HG03521 (cell line): ENCODE measurements around the gene PRPF31.
A peak's percentile ranks its signal among the peaks of the same experiment; 100 is the strongest.
"Not testable (repeated sequence)": the region's sequence is repeated elsewhere in the genome, so short reads cannot be mapped to it uniquely, and the experiment has no call there.

Experiments
- ATAC-seq: cut with Tn5 transposase; IDR thresholded peaks from one replicate; pipeline ENCODE4 v1.9.1; 2021; ENCODE audit warnings: mild to moderate bottlenecking, moderate library complexity; ENCODE audit not compliant: unreplicated experiment

PRPF31 gene, protein sequence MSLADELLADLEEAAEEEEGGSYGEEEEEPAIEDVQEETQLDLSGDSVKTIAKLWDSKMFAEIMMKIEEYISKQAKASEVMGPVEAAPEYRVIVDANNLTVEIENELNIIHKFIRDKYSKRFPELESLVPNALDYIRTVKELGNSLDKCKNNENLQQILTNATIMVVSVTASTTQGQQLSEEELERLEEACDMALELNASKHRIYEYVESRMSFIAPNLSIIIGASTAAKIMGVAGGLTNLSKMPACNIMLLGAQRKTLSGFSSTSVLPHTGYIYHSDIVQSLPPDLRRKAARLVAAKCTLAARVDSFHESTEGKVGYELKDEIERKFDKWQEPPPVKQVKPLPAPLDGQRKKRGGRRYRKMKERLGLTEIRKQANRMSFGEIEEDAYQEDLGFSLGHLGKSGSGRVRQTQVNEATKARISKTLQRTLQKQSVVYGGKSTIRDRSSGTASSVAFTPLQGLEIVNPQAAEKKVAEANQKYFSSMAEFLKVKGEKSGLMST

DNA sequence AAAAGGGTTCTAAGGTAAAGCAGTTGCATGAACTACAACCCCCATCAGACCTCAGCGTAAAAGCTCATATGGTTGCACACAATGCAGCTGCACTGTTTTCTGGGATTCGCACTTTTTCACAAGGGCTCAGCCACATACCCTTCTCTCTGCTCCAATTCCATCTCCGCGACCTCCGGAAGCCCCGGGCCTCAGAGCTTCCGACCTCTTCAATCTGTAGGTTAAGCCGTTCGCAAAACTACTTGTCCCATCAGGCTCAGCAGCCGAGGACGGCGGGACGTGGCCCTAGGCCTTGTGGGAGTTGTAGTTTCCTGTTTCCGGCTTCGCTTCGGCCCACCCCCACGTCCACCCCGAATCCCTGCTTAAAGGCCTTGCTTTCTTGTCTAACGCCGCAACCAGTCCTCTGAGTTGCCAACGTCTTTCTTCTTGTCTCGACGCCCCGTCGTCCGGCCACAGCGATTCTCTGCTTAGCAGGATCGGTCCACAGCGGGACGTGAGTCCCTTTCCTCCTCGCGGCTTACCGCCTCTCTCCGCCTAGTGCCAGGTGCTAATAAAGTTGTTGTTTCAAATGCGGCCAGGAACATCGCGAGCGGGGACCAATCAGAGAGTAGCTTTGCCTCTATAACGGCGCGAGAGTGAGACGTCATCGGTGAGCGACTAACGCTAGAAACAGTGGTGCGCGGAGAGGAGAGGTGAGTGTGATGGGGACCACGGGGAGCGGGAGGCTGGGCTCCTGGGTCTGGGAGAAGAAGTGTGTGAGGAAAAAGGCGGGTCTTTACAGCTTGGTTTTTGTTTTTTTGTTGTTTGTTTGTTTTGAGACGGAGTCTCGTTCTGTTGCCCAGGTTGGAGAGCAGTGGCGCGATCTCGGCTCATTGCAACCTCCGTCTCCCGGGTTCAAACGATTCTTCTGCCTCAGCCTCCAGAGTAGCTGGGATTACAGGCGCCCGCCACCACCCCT lies at the start of gene PRPF31, which contains the start of gene TFPT:
Gene PRPF31 (plus strand): TSS at position 646 of the 955 bp plus-strand sequence. CDS start 2,525 bp downstream, outside the sequence.
Gene TFPT (minus strand): TSS at position 549 of the 955 bp plus-strand sequence. CDS start 388 bp downstream, at position 161.
- peak; percentile 78 for ATAC-seq

DNA sequence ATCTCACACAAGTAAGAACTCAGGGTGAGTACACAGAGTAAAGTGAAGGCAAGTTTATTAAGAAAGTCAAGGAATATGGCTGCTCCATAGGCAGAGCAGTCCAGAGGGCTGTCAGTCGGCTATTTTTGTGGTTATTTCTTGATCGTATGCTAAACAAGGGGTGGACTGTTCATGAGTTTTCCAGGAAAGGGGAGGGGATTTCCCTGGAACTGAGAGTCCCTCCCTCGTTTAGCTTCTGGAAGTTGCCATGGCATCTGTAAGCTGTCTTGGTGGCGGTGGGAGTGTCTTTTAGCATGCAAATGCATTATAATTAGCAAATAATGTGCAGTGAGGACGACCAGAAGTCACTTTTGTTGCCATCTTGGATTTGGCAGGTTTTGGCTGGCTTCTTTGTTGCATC lies 46.1 kb upstream of the PRPF31 start:
- no peak for ATAC-seq

DNA sequence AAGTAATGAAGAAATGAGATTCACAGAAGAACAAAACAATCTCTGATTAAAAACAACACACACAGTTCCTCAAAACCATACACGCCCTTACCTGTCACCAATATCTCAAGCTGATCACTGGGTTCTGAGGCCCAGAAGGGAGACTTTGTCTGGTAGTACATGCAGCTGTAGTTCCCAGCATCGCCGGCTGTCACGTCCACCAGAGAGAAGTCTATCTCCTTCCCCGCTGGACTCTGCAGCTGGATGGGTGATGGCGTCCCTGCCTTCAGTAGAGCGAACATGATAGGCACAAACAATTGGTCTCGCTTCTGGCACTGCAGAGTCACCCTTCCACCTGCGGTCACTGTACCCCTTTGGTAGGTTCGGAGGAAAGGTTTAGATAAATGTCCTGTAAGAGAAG lies 41.7 kb upstream of the PRPF31 start:
- ATAC-seq, result no peak

DNA sequence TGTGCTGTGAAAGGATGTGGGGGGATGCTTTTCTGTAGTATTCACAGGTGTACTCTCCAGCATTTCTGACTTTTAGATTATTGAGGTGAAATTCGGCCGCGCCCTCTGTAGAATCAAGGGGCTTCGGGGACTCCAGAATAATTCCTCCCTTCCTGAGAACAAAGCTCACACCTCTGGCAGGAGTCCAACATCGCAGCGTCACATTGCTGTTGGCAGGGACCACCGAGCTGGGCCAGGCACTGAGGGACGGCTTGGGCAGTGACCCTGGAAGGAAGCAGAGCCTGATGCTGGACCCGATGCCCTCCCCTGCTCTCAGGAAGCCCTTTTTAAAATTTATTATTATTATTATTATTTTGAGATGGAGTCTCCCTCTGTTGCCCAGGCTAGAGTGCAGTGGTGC lies 40.7 kb upstream of the PRPF31 start:
- no peak for ATAC-seq

DNA sequence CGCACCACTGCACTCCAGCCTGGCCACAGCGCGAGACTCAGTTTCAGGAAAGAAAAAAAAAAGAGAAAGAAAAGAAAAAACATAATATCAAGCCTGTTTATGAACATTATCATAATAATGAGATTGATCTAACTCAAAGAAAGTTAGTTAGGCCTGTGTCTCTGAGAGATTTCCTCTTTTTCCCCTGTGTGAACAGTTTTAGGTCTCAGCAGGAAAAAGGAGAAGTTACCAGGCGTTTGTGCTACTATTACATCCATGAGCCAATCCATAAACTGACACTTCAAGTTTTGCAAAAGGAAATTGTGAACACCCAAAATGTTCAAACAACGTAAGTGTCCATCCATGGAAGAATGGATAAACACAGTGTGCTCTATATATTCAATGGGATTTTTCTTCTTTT lies 38.2 kb upstream of the PRPF31 start:
- no peak for ATAC-seq

DNA sequence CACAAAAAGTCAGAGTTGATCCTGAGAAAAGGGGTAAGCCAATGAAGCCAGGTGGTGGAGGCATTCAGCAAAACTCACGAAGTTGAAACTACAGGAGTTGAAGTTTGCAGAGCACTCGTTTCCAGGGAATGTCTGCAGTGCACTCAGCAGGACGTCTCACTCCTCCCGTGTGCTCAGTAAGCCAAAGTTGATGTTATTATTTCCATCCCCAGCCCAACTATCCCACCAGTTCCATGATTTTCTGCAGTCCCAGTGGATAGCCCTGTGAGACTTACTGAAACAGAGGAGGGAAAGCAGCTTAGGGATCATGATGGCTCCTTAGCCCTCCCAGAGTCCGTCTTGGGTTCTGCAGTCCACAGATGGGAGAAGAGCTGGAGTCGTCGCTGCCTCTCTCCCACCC lies 34.5 kb upstream of the PRPF31 start, which contains the start of gene TARM1:
Gene TARM1 (minus strand): TSS at position 334 of the 400 bp plus-strand sequence. CDS start 25 bp downstream, at position 309.
- ATAC-seq, result no peak

DNA sequence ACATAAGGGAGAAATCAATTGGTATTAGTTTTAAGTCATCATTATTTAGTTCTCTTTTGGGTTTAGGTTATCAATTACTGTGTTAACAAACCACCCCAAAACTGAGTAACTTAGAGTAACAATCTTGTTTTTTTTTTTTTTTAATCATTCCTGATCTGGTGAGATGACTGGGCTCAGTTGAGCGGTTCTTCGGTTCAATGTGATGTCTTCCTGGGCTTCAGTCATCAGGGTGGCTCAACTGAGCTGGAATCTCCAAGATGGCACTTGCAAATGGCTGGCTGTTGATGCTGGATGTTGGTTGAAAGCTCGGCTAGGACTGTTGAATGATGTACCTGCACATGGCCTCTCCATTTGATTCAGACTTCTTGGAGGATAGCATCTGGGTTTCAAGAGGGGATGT lies 31.1 kb upstream of the PRPF31 start:
- no peak for ATAC-seq

DNA sequence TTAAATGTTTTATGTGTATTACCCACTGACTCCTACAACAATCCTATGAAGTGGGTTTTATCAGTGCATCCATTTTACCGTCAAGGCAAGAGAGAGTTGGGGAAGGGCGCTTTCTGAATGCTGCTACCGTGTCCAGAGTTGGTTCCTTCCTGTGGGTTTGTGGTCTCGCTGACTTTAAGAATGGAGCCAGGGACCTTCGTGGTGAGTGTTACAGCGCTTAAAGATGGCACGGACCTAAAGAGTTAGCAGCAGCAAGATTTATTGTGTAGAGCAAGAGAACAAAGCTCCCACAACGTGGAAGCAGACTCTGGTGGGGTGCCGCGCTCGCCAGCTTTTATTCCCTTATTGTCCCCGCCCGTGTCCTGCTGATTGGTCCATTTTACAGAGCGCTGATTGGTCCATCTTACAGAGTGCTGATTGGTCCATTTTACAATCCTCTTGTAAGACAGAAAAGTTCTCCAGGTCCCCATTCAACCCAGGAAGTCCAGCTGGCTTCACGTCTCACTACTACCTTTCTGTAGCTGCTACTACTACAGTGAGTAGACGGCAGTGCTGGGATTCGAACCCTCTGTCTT lies 21.0 kb upstream of the PRPF31 start:
- ATAC-seq, result no peak

DNA sequence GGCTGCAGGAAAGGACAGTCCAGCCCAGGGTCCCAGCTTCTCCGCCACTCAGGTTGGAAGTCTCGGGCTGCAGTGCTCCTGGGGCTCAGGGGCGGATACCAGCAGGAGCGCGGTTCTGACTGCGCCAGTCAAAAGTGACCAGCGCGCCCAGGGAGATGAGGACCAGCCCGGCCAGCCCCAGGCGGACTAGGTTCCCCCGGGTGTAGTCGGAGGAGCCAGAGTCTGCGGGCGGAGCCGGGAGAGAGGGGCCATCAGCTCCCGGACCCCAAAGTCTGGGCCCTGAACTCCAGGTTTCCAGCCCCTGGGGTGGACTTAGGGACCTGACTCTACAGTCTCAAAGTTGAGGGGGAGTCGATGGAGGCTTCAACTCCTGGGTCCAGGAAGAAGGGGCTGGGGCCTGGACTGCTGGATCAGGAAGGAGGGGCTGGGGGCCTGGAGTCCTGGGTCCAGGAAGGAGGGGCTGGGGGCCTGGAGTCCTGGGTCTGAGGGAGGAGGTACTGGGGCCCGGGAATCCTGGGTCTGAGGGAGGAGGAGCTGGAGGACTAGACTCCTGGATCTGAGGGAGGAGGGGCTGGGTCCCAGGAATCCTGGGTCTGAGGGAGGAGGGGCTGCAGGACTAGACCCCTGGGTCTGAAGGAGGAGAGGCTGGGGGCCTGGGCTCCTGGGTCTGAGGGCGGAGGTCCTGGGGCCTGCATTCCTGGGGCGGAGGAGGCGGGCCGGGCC lies 20.3 kb upstream of the PRPF31 start:
- ATAC-seq, result no peak

DNA sequence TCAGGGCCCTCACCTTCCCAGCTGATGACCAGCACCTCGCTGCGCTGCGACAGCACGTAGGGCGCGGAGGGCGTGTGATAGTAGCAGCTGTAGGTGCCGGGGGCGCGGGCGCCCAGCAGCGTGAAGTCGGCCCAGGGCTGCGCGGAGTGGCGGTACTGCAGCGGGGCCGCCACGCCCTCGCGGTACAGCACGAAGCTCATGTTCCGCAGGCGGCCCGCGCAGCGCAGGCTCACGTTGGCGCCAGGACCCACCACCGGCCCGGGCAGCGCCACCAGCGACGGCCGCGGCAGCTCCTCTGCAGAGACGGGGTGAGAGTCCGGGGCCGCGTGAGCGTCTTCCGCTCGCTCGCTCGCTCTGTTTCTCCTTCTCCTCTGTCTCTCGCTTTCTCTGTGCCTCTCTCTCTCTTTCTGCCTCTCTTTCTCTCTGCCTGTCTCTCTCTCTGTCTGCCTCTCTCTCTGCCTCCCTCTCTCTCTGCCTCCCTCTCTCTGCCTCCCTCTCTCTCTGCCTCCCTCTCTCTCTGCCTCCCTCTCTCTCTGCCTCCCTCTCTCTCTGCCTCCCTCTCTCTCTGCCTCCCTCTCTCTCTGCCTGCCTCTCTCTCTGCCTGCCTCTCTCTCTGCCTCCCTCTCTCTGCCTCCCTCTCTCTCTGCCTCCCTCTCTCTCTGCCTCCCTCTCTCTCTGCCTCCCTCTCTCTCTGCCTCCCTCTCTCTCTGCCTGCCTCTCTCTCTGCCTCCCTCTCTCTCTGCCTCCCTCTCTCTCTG lies 19.5 kb upstream of the PRPF31 start:
- ATAC-seq, result not testable (repeated sequence)

DNA sequence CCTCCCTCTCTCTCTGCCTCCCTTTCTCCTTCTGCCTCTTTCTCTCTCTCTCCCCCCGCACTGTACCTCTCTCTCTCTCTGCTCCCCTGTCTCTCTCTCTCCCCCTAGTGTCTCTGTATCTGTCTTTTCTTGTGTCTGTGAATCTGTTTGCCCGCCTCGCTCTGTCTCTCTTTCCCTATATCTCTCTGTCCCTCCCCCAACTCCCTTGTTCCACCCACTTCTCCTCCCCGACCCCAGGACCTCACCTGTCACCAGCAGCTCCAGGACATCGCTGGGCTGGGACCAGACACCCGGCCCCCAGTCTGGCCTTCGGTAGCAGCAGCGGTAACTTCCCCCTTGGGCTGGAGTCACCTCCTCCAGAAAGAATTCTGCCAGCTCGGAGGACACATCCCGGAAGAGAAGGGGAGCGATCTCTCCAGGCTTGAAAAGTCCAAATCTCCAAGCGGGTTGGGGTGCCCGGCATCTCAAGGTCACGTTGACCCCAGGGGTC lies 18.9 kb upstream of the PRPF31 start:
- ATAC-seq, result no peak

DNA sequence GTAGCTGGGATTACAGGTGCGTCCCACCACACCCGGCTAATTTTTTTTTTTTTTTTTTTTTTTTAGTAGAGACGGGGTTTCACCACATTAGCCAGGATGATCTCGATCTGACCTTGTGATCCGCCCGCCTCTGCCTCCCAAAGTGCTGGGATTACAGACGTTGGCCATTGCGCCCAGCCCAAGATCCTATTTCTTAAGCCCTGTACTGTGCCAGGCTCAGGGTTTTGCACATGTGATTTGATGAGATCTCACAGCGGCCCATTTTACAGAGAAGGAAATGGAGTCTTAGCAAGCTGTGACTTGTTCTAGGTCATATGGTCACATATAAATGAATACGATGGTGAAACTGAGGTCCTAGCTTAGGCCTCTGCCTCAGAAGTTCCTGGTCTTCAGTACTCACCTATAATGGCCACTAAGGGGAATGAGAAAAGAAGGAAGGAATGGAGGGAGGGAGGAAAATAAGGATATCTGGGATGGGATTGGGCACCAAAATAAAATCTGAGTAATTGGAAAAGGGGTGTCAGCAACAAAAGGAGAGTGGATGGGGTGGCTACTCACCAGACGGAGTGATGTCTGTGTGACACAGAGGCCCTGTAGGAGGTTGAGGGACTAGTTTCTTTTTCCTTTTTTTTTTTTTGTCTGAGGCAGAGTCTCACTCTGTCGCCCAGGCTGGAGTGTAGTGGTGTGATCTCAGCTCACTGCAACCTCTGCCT lies 16.2 kb upstream of the PRPF31 start:
- no peak for ATAC-seq

DNA sequence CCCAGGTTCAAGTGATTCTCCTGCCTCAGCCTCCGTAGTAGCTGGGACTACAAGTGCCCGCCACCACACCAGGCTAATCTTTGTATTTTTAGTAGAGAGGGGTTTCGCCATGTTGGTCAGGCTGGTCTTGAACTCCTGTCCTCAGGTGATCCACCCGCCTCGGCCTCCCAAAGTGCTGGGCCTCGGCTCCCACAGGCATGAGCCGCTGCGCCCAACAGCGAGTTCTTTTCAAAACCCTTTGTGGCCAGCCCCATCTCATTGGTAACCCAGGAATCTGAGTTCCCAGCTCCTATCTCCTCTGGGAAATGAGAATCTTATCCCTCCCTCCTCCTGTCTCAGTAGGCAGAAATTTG lies 15.7 kb upstream of the PRPF31 start:
- ATAC-seq, result not testable (repeated sequence)

DNA sequence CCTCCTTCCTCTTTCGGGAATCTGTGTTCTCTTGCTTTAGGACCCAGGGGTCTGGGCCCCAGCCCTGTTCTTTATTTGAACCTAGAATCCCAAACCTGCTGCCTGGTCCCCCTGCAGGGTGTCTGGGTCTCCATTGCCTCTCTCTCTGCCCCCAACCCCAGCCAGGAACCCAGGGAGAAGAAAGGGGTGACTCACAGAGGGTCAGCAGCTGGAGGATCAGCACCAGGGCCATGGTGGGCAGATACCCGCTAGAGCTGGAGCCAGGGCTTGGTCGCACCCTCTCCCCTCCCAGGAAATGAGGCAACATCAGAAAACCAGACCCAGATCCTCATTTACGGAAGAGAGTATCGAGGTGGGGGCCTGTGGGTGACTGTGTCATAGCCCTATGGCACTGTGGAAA lies 15.0 kb upstream of the PRPF31 start, which contains the start of gene OSCAR:
Gene OSCAR (minus strand): TSS at position 243 of the 400 bp plus-strand sequence. CDS start 11 bp downstream, at position 232.
- no peak for ATAC-seq

DNA sequence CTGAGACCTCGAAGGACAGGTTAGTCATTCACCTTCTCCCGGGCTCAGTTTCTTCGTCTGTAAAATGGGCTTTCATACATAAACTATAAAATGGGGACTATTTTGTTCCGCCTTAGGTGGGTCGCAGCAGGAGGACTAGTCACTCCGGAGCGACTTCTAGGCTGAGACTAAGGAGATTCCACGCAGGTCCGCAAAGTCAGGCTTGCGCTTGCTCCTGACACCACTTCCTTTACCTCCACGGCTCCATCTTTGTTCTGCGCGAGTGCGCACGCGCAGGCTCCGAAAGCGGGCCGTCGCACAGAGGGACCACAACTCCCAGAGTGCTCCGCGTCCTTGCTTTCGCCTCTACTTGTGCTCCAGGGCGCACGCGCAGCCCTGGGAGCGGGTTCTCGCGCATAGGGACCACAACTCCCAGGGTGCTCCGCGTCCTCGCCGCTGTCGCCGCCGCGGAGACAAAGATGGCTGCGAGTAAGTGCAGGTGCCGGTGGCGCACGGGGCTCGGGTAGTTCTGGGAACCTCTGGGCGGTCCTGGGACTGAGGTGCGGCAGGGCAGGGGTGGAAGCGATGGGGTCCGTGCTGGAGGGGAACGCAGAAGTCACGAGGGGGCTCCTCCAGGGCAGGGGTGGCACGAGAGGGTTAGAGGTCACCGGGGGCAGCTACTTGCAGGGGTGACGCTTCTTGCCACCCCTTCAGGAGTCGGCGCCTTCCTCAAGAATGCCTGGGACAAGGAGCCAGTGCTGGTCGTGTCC lies 13.0 kb upstream of the PRPF31 start, which contains the start of gene NDUFA3:
Gene NDUFA3 (plus strand): TSS at position 435 of the 749 bp plus-strand sequence. CDS start 24 bp downstream, at position 459.
- peak; percentile 93 for ATAC-seq

DNA sequence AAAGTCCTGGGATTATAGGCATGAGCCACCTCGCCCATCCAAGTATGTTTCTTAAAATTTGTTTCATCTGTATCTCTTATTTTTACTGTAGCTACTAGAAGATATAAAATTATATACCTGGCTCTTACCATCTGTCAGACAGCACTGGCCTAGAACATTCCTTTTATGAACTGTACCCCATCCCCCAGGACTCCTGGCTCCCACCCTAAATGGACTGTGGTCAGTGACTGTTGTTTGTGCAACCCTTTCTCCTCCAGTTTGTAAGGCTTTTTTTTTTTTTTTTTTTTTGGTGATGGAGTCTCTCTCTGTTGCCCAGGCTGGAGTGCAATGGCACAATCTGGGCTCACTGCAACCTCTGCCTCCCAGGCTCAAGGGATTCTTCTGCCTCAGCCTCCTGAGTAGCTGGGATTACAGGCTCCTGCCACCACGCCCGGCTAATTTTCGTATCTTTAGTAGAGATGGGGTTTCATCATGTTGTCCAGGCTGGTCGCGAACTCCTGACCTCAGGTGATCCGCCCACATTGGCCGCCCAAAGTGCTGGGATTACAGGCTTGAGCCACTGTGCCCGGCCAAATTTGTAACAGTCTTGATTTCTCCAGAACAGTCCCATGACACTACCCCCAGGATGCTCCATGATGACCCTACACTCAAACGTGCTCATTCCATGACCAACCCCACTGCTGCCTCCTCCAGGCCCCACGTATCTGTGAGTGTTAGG lies 10.4 kb upstream of the PRPF31 start:
- no peak for ATAC-seq

DNA sequence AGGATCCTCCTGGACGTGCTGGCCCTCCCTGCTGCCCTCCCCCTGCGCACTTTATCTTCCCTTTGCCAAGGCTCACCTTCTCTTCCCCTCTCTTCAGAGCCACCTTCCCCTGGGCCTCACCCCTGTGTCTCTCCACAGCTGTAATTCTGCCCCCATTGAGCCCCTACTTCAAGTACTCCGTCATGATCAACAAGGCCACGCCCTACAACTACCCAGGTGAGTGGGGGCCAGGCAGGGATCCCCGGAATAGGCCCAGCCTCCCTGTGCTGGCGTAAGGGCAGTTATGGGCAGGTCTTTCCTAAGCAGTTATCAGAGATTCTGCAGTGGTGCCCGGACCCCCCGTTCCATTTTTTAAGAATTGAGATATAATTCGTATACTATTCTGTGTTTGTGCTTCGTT lies 9.8 kb upstream of the PRPF31 start:
- no peak for ATAC-seq
